Naive thymus-derived CD8-positive, alpha-beta T cell (primary cell): ENCODE data around the gene MAT2A. TPM values are rescaled to one million over a fixed set of nuclear protein-coding genes. Genes with fewer than 3 reads are reported as not detected.
"Not testable (repeated sequence)": the region's sequence is repeated elsewhere in the genome, so short reads cannot be mapped to it uniquely, and the experiment has no call there.

Experiments
- ATAC-seq, 2 donors: fragments of 150-1000 bp; cut with Tn5 transposase in 1 of 2; sonication (Bioruptor Pico), chemical (Tn5 transposase) in 1 of 2; 1 replicate in 1 of 2; 2 replicates in 1 of 2; pipeline ENCODE4 v1.10.0; 2021; ENCODE audit warnings: mild to moderate bottlenecking in 2 of 2, moderate library complexity in 2 of 2
- POLR2A ChIA-PET: fragments of 350-600 bp; sonication (Branson Sonifier 250); formaldehyde crosslinking; loops from one replicate; lab custom pipeline; 2021; ENCODE audit warnings: antibody characterized with exemption; lab: Charles Lee
- DNase-seq, 10 donors: peaks; one replicate each; pipeline versions ENCODE4 v3.0.0 to v3.0.0-alpha.2; 2020 to 2022
- H3K27ac Mint-ChIP-seq, 10 donors: one replicate each; pipeline ENCODE4 v1.8.0; 2020 to 2022; ENCODE audit warnings: mild to moderate bottlenecking in 10 of 10, mixed read lengths in 10 of 10, moderate library complexity in 4 of 10, inconsistent platforms in 1 of 10
- H3K27me3 Mint-ChIP-seq, 5 donors: one replicate each; pipeline ENCODE4 v1.8.0; 2021 to 2022; ENCODE audit warnings: mixed read lengths in 5 of 5
- H3K36me3 Mint-ChIP-seq, 3 donors: one replicate each; pipeline ENCODE4 v1.8.0; 2020 to 2022; ENCODE audit warnings: mixed read lengths in 3 of 3, mild to moderate bottlenecking in 2 of 3, inconsistent platforms in 1 of 3
- H3K4me1 Mint-ChIP-seq, 4 donors: one replicate each; pipeline ENCODE4 v1.8.0; 2021 to 2022; ENCODE audit warnings: mixed read lengths in 4 of 4
- H3K4me3 Mint-ChIP-seq, 10 donors: one replicate each; pipeline ENCODE4 v1.8.0; 2020 to 2022; ENCODE audit warnings: mild to moderate bottlenecking in 10 of 10, mixed read lengths in 10 of 10, moderate library complexity in 6 of 10, inconsistent platforms in 1 of 10
- H3K9me3 Mint-ChIP-seq, 9 donors: one replicate each; pipeline ENCODE4 v1.8.0; 2020 to 2022; ENCODE audit warnings: mixed read lengths in 9 of 9, mild to moderate bottlenecking in 3 of 9, inconsistent platforms in 1 of 9, moderate library complexity in 1 of 9
- polyA plus RNA-seq, 3 donors: library from polyadenylated mRNA; unstranded; fragments of 300-500 nt; fragmentation: Illumina TruSeq; gene quantifications; one replicate each; pipeline ENCODE4 v1.2.3, GENCODE V29; 2021
- total RNA-seq, 8 experiments: library from RNA in 2 of 8; stranded (reverse) in 2 of 8; gene quantifications; one replicate each; pipeline ENCODE4 v1.2.3 and lab custom pipeline; 2021 to 2026

The MAT2A gene
- total and polyA plus RNA-seq, 5 experiments from 2014 or later, result 68.1 to 205 (median 103) TPM

- no peak for ATAC-seq
- Mint-ChIP-seq H3K4me3 (no peak overlapping the region), H3K27me3 (no peaks in the 10 kb centered on the region), H3K4me1 (peaks cover 4 to 7% (median 6%) of the 10 kb centered on the region in 4 donors), H3K36me3 (peaks cover 5 to 74% (median 13%) of the 10 kb centered on the region in 3 donors), H3K9me3 (no peaks in the 10 kb centered on the region), H3K27ac (peak overlapping the region in 1 of 10 donors; percentile 26)
- DNase-seq, result no peak
- POLR2A ChIA-PET, result interaction anchor here (1.1 to 14.9 kb wide), 6 partner anchors 11 to 223 kb away, joined by 3 to 144 read pairs (median 10); partner anchors contain the start of genes MAT2A, RNF181, SH2D6 and TGOLN2
Observed at GRCh38 chr2:85550486-85550885, 11.5 kb downstream of the MAT2A start.

GRCh38 chr2:85551698-85552678 lies 13.0 kb downstream of the MAT2A start:
- Mint-ChIP-seq H3K4me1 (peaks cover 4 to 7% (median 6%) of the 10 kb centered on the region in 4 donors), H3K9me3 (no peaks in the 10 kb centered on the region), H3K27me3 (no peaks in the 10 kb centered on the region), H3K27ac (peak overlapping the region in 8 of 10 donors; percentile 29 to 75 (median 50)), H3K4me3 (no peak overlapping the region), H3K36me3 (peaks cover 5 to 77% (median 13%) of the 10 kb centered on the region in 3 donors)
- POLR2A ChIA-PET, result interaction anchor here (0.5 to 14.9 kb wide), 14 partner anchors 10 to 224 kb away, joined by 3 to 144 read pairs (median 4); partner anchors contain the start of genes GGCX, MAT2A, RNF181 and SH2D6
- DNase-seq, result peak; percentile 78 to 95 (median 90)
- ATAC-seq, result peak; percentile 97 to 99

- POLR2A ChIA-PET, result interaction anchor here (0.9 to 14.9 kb wide), 6 partner anchors 8 to 226 kb away, joined by 3 to 144 read pairs (median 8); partner anchors contain the start of genes GGCX, MAT2A, RNF181 and SH2D6
- no peak for DNase-seq
- no peak for ATAC-seq
- H3K27me3 Mint-ChIP-seq, result no peaks in the 10 kb centered on the region
- H3K4me3 Mint-ChIP-seq, result no peak overlapping the region
- peaks cover 5 to 13% (median 7%) of the 10 kb centered on the region in 4 donors for H3K4me1 Mint-ChIP-seq
- no peaks in the 10 kb centered on the region for H3K9me3 Mint-ChIP-seq
- H3K27ac Mint-ChIP-seq, result peak overlapping the region in 1 of 10 donors; percentile 80
- H3K36me3 Mint-ChIP-seq, result peaks cover 5 to 78% (median 13%) of the 10 kb centered on the region in 3 donors
Observed at GRCh38 chr2:85553184-85553583, 14.2 kb downstream of the MAT2A start.

- H3K4me1 Mint-ChIP-seq, result peaks cover 7 to 30% (median 20%) of the 10 kb centered on the region in 4 donors
- H3K36me3 Mint-ChIP-seq, result peaks cover 5 to 69% (median 13%) of the 10 kb centered on the region in 3 donors
- peak overlapping the region in 2 of 10 donors; percentile 17 to 39 for H3K27ac Mint-ChIP-seq
- no peaks in the 10 kb centered on the region for H3K27me3 Mint-ChIP-seq
- POLR2A ChIA-PET, result interaction anchor here (0.9 to 14.9 kb wide), 4 partner anchors 16 to 139 kb away, joined by 3 to 144 read pairs (median 4); partner anchors contain the start of genes MAT2A and SH2D6
- no peaks in the 10 kb centered on the region for H3K9me3 Mint-ChIP-seq
- no peak overlapping the region for H3K4me3 Mint-ChIP-seq
- no peak for DNase-seq
- no peak for ATAC-seq
Observed at GRCh38 chr2:85554980-85555612, 16.1 kb downstream of the MAT2A start.

- Mint-ChIP-seq H3K36me3 (peaks cover under 1 to 49% (median 2%) of the 10 kb centered on the region in 3 donors), H3K4me3 (no peak overlapping the region), H3K4me1 (peaks cover 11 to 37% (median 31%) of the 10 kb centered on the region in 4 donors), H3K27ac (no peak overlapping the region), H3K9me3 (no peaks in the 10 kb centered on the region), H3K27me3 (no peaks in the 10 kb centered on the region)
- ATAC-seq, result no peak
- POLR2A ChIA-PET, result interaction anchor here (0.7 to 14.9 kb wide), 3 partner anchors 18 to 138 kb away, joined by 3 to 144 read pairs (median 3); partner anchors contain the start of genes MAT2A and SH2D6
- DNase-seq, result no peak
Observed at GRCh38 chr2:85557130-85557529, 18.2 kb downstream of the MAT2A start.

GRCh38 chr2:85558160-85558559 lies 19.2 kb downstream of the MAT2A start:
- DNase-seq (no peak), ATAC-seq (no peak)
- POLR2A ChIA-PET, result interaction anchor here (0.7 to 14.9 kb wide), 4 partner anchors 19 to 207 kb away, joined by 3 to 144 read pairs (median 4); partner anchors contain the start of genes C2orf68, MAT2A and RNF181
- Mint-ChIP-seq H3K4me3 (no peak overlapping the region), H3K9me3 (no peaks in the 10 kb centered on the region), H3K27ac (peak overlapping the region in 2 of 10 donors; percentile 28 to 53), H3K4me1 (peaks cover 9 to 34% (median 32%) of the 10 kb centered on the region in 4 donors), H3K36me3 (peaks cover 0 to 38% (median 0%) of the 10 kb centered on the region in 3 donors), H3K27me3 (no peaks in the 10 kb centered on the region)

GRCh38 chr2:85560403-85560726 lies 21.4 kb downstream of the MAT2A start:
- H3K27ac Mint-ChIP-seq, result peak overlapping the region; percentile 72 to 99 (median 97)
- H3K4me3 Mint-ChIP-seq, result peak overlapping the region; percentile 91 to 99 (median 97)
- DNase-seq, H3K27me3 Mint-ChIP-seq, ATAC-seq, H3K9me3 Mint-ChIP-seq: not testable (repeated sequence)
- peaks cover 9 to 37% (median 33%) of the 10 kb centered on the region in 4 donors for H3K4me1 Mint-ChIP-seq
- H3K36me3 Mint-ChIP-seq, result peaks cover 0 to 18% (median 0%) of the 10 kb centered on the region in 3 donors
- POLR2A ChIA-PET, result interaction anchor here (0.8 to 14.9 kb wide), 13 partner anchors 17 to 233 kb away, joined by 3 to 144 read pairs (median 7); partner anchors contain the start of genes C2orf68, MAT2A, RNF181 and SH2D6

GRCh38 chr2:85560812-85561279 lies 21.9 kb downstream of the MAT2A start:
- H3K36me3 Mint-ChIP-seq, result peaks cover 0 to 16% (median 0%) of the 10 kb centered on the region in 3 donors
- no peaks in the 10 kb centered on the region for H3K27me3 Mint-ChIP-seq
- no peaks in the 10 kb centered on the region for H3K9me3 Mint-ChIP-seq
- peak overlapping the region; percentile 72 to 99 (median 97) for H3K27ac Mint-ChIP-seq
- POLR2A ChIA-PET, result interaction anchor here (0.6 to 14.9 kb wide), 16 partner anchors 8 to 234 kb away, joined by 3 to 144 read pairs (median 6); partner anchors contain the start of genes C2orf68, MAT2A, RNF181 and SH2D6
- DNase-seq, result peak in 1 of 10 donors; percentile 31
- peaks cover 9 to 37% (median 33%) of the 10 kb centered on the region in 4 donors for H3K4me1 Mint-ChIP-seq
- peak overlapping the region; percentile 91 to 99 (median 97) for H3K4me3 Mint-ChIP-seq
- peak in 1 of 2 donors; percentile 22 for ATAC-seq

GRCh38 chr2:85561280-85562212 lies 22.6 kb downstream of the MAT2A start, which contains the start of gene GGCX:
GGCX (minus strand) TSS chr2:85561493; CDS start chr2:85561428, 65 bp downstream.
- peak; percentile 82 to 96 (median 92) for DNase-seq
- Mint-ChIP-seq H3K27me3 (no peaks in the 10 kb centered on the region), H3K27ac (peak within 1 kb of the TSS; percentile 93 to 99 (median 97)), H3K36me3 (peaks cover 0 to 11% (median 0%) of the 10 kb centered on the region in 3 donors), H3K4me1 (peaks cover 9 to 37% (median 33%) of the 10 kb centered on the region in 4 donors), H3K4me3 (peak within 1 kb of the TSS; percentile 91 to 99 (median 97)), H3K9me3 (no peaks in the 10 kb centered on the region)
- POLR2A ChIA-PET, result interaction anchor here (0.6 to 14.9 kb wide), 21 partner anchors 9 to 235 kb away, joined by 3 to 144 read pairs (median 6); partner anchors contain the start of genes C2orf68, MAT2A, RNF181 and TMEM150A
- ATAC-seq, result peak; percentile 92 to 94

- Mint-ChIP-seq H3K36me3 (no peaks in the 10 kb centered on the region), H3K4me1 (peaks cover 6 to 33% (median 23%) of the 10 kb centered on the region in 4 donors), H3K4me3 (peak overlapping the region in 3 of 10 donors; percentile 24 to 79 (median 37)), H3K9me3 (no peaks in the 10 kb centered on the region), H3K27me3 (no peaks in the 10 kb centered on the region), H3K27ac (peak overlapping the region in 3 of 10 donors; percentile 2 to 27 (median 11))
- no peak for ATAC-seq
- DNase-seq, result no peak
- POLR2A ChIA-PET, result interaction anchor here (0.5 to 2.7 kb wide), 6 partner anchors 11 to 497 kb away, joined by 3 to 15 read pairs (median 3); partner anchors contain the start of genes C2orf68 and VAMP8
Observed at GRCh38 chr2:85564144-85564563, 25.2 kb downstream of the MAT2A start.
